Epithelial cell of esophagus (primary cell): ENCODE measurements around the gene AGBL5.

ENCODE experiments used
- DNase-seq: peaks from one replicate; pipeline ENCODE4 v3.0.0; 2010; ENCODE audit warnings: low read depth
- H3K4me3 ChIP-seq: 2 replicates; pipeline ENCODE4 v1.5.1; 2011; ENCODE audit warnings: mild to moderate bottlenecking, low read length, control low read depth
- CTCF ChIP-seq: IDR thresholded peaks from 2 replicates; pipeline ENCODE4 v1.5.1; 2011; ENCODE audit warnings: low read depth, mild to moderate bottlenecking, low read length, control low read depth, inconsistent platforms; ENCODE audit not compliant: insufficient read depth; ENCODE audit errors: missing control alignments

AGBL5 gene

GRCh38 chr2:27018142-27018541, 33.3 kb upstream of the AGBL5 start:
- no peak for TF ChIP-seq CTCF
- DNase-seq, result no peak
- H3K4me3 ChIP-seq, result no peak overlapping the region

GRCh38 chr2:27019459-27019858, 32.0 kb upstream of the AGBL5 start:
- no peak overlapping the region for H3K4me3 ChIP-seq
- no peak for DNase-seq
- no peak for TF ChIP-seq CTCF

GRCh38 chr2:27019931-27020855, 31.3 kb upstream of the AGBL5 start:
- no peak for TF ChIP-seq CTCF
- no peak overlapping the region for H3K4me3 ChIP-seq
- no peak for DNase-seq

- no peak for TF ChIP-seq CTCF
Measured at GRCh38 chr2:27021253-27022049, 30.0 kb upstream of the AGBL5 start.

GRCh38 chr2:27023740-27024139, 27.7 kb upstream of the AGBL5 start:
- no peak for DNase-seq
- no peak for TF ChIP-seq CTCF

More at GRCh38 chr2:27021253-27022049, 30.0 kb upstream of the AGBL5 start:
- H3K4me3 ChIP-seq, result no peak overlapping the region
- no peak for DNase-seq

GRCh38 chr2:27024188-27024587, 27.3 kb upstream of the AGBL5 start:
- no peak for DNase-seq
- TF ChIP-seq CTCF, result no peak
- H3K4me3 ChIP-seq, result no peak overlapping the region

More at GRCh38 chr2:27023740-27024139, 27.7 kb upstream of the AGBL5 start:
- H3K4me3 ChIP-seq, result no peak overlapping the region
